H1 (cell line): ENCODE data around the gene TOM1. TPM values are rescaled to one million over a fixed set of nuclear protein-coding genes. Genes with fewer than 3 reads are reported as not detected.

Experiments
- CTCF ChIA-PET: fragments of 300-600 bp; sonication (Branson Sonifier 250); formaldehyde crosslinking; loops from one replicate; lab custom pipeline; 2021; ENCODE audit not compliant: partially characterized antibody; lab: Charles Lee
- POLR2A ChIA-PET: fragments of 300-600 bp; sonication (Branson Sonifier 250); formaldehyde crosslinking; loops from one replicate; lab custom pipeline; 2021; ENCODE audit warnings: inconsistent platforms; ENCODE audit not compliant: partially characterized antibody; lab: Charles Lee
- DNase-seq, 2 experiments: peaks; one replicate each; pipeline versions ENCODE4 v3.0.0 to v3.0.0-alpha.2; 2010 to 2022; ENCODE audit warnings: low spot score in 2 of 2, low read depth in 1 of 2, mixed read lengths in 1 of 2
- FAIRE-seq: peaks from 2 replicates; lab custom pipeline; 2011; peaks lifted over from hg19 to GRCh38; lab: Jason Lieb, UNC
- H2AFZ ChIP-seq: 2 replicates; pipeline ENCODE4 v1.8.1; 2012; ENCODE audit warnings: low read length, inconsistent platforms
- H2AK5ac ChIP-seq: 2 replicates; pipeline ENCODE4 v1.6.1; 2013; ENCODE audit warnings: low read depth, low read length
- H2BK120ac ChIP-seq: replicated peaks from 2 replicates; pipeline ENCODE3; 2013; ENCODE audit warnings: low read depth, low read length, inconsistent platforms
- H2BK12ac ChIP-seq: 2 replicates; pipeline ENCODE4 v1.6.1; 2013; ENCODE audit warnings: low read depth, low read length
- H2BK15ac ChIP-seq: 2 replicates; pipeline ENCODE4 v1.6.1; 2013; ENCODE audit warnings: low read length
- H2BK20ac ChIP-seq: 2 replicates; pipeline ENCODE4 v1.6.1; 2013; ENCODE audit warnings: low read length
- H2BK5ac ChIP-seq: 2 replicates; pipeline ENCODE4 v1.6.1; 2013; ENCODE audit warnings: low read depth, low read length
- H3K14ac ChIP-seq: 2 replicates; pipeline ENCODE4 v1.6.1; 2013; ENCODE audit warnings: inconsistent platforms; ENCODE audit not compliant: insufficient read length
- H3K18ac ChIP-seq: 2 replicates; pipeline ENCODE4 v1.6.1; 2013; ENCODE audit warnings: low read length; ENCODE audit errors: extremely low read depth
- H3K23ac ChIP-seq: 2 replicates; pipeline ENCODE4 v1.6.1; 2013; ENCODE audit warnings: inconsistent platforms; ENCODE audit not compliant: insufficient read length
- H3K23me2 ChIP-seq: 2 replicates; pipeline ENCODE4 v1.6.1; 2013; ENCODE audit warnings: low read depth, low read length
- H3K27ac ChIP-seq: 2 replicates; pipeline ENCODE4 v1.6.1; 2011; ENCODE audit warnings: low read depth, low read length, inconsistent platforms
- H3K27me3 ChIP-seq, 4 experiments: replicated peaks in 1 of 4; 1 replicate in 1 of 4; 2 replicates in 3 of 4; pipeline versions ENCODE4 v1.6.1 to v1.8.1; 2011 to 2013; ENCODE audit warnings: low read length in 3 of 4, mild to moderate bottlenecking in 3 of 4, inconsistent platforms in 2 of 4, mixed read lengths in 2 of 4, moderate library complexity in 1 of 4; ENCODE audit not compliant: control insufficient read depth in 3 of 4, insufficient read depth in 3 of 4; ENCODE audit errors: extremely low read depth in 1 of 4
- H3K36me3 ChIP-seq, 4 experiments: 2 replicates each; pipeline versions ENCODE4 v1.6.1 to v1.8.1; 2011 to 2013; ENCODE audit warnings: mild to moderate bottlenecking in 4 of 4, low read length in 3 of 4, moderate library complexity in 2 of 4, control low read depth in 1 of 4, inconsistent platforms in 1 of 4; ENCODE audit not compliant: insufficient read depth in 4 of 4, control insufficient read depth in 2 of 4
- H3K4ac ChIP-seq: replicated peaks from 2 replicates; pipeline ENCODE3; 2013; ENCODE audit warnings: low read length, low read depth, mixed read lengths, inconsistent platforms; ENCODE audit not compliant: insufficient read length
- H3K4me1 ChIP-seq, 4 experiments: replicated peaks in 1 of 4; 1 replicate in 1 of 4; 2 replicates in 3 of 4; pipeline versions ENCODE4 v1.6.1 to v1.8.1; 2011 to 2013; ENCODE audit warnings: low read length in 3 of 4, inconsistent platforms in 2 of 4, mixed read lengths in 1 of 4; ENCODE audit not compliant: insufficient read depth in 4 of 4, control insufficient read depth in 3 of 4
- H3K4me2 ChIP-seq, 2 experiments: 2 replicates each; pipeline versions ENCODE4 v1.6.1 to v1.8.1; 2011 to 2013; ENCODE audit warnings: low read depth in 2 of 2, low read length in 2 of 2, control low read depth in 1 of 2, inconsistent platforms in 1 of 2, mild to moderate bottlenecking in 1 of 2; ENCODE audit not compliant: insufficient read depth in 1 of 2
- H3K4me3 ChIP-seq, 4 experiments: fragments of 200-600, 300-600 bp in 1 of 4; sonication (generic), shearing (Covaris generic), sonication (Bioruptor Twin) in 1 of 4; 2 replicates each; pipeline versions ENCODE4 v1.5.1 to v1.8.1; 2011 to 2016; ENCODE audit warnings: low read length in 4 of 4, low read depth in 3 of 4, control low read depth in 2 of 4, inconsistent platforms in 2 of 4, mild to moderate bottlenecking in 2 of 4, mixed read lengths in 1 of 4, moderate library complexity in 1 of 4; ENCODE audit not compliant: insufficient read depth in 2 of 4; ENCODE audit errors: extremely low read depth in 1 of 4
- H3K56ac ChIP-seq: replicated peaks from 2 replicates; pipeline ENCODE3; 2013; ENCODE audit warnings: low read depth, mild to moderate bottlenecking, mixed read lengths, low read length, inconsistent platforms; ENCODE audit not compliant: insufficient read length
- H3K79me1 ChIP-seq: 2 replicates; pipeline ENCODE4 v1.6.1; 2013; ENCODE audit warnings: low read depth, low read length, control low read depth
- H3K79me2 ChIP-seq, 2 experiments: 2 replicates each; pipeline versions ENCODE4 v1.6.1 to v1.8.1; 2012 to 2013; ENCODE audit warnings: low read length in 2 of 2, mild to moderate bottlenecking in 2 of 2, inconsistent platforms in 1 of 2; ENCODE audit not compliant: insufficient read depth in 2 of 2, control insufficient read depth in 1 of 2
- H3K9ac ChIP-seq, 4 experiments: replicated peaks in 1 of 4; 1 replicate in 1 of 4; 2 replicates in 3 of 4; pipeline versions ENCODE4 v1.6.1 to v1.8.1; 2011 to 2013; ENCODE audit warnings: low read depth in 3 of 4, low read length in 3 of 4, control low read depth in 2 of 4, mild to moderate bottlenecking in 2 of 4, moderate library complexity in 2 of 4, inconsistent platforms in 1 of 4; ENCODE audit errors: extremely low read depth in 1 of 4
- H3K9me3 ChIP-seq, 2 experiments: 2 replicates each; pipeline versions ENCODE4 v1.6.1 to v1.8.1; 2012 to 2013; ENCODE audit warnings: mild to moderate bottlenecking in 2 of 2, moderate library complexity in 2 of 2, control low read depth in 1 of 2, inconsistent platforms in 1 of 2, low read depth in 1 of 2, low read length in 1 of 2, mixed read lengths in 1 of 2; ENCODE audit not compliant: insufficient read depth in 2 of 2
- H4K20me1 ChIP-seq, 2 experiments: replicated peaks in 1 of 2; 2 replicates each; pipeline versions ENCODE3 to v1.8.1; 2011 to 2013; ENCODE audit warnings: inconsistent platforms in 2 of 2, low read length in 2 of 2, mild to moderate bottlenecking in 1 of 2; ENCODE audit not compliant: insufficient read depth in 2 of 2, control insufficient read depth in 1 of 2
- H4K5ac ChIP-seq: 2 replicates; pipeline ENCODE4 v1.6.1; 2013; ENCODE audit warnings: low read length, low read depth, mixed read lengths, inconsistent platforms; ENCODE audit not compliant: insufficient read length
- H4K8ac ChIP-seq: 2 replicates; pipeline ENCODE4 v1.8.0; 2013; ENCODE audit warnings: mild to moderate bottlenecking, moderate library complexity, low read length, inconsistent platforms; ENCODE audit not compliant: insufficient read depth; ENCODE audit errors: extremely low read depth
- H4K91ac ChIP-seq: replicated peaks from 2 replicates; pipeline ENCODE3; 2013; ENCODE audit warnings: low read length, mixed read lengths, inconsistent platforms; ENCODE audit not compliant: insufficient read length
- WGBS, 2 experiments: shearing (Covaris generic) in 1 of 2; methylation state at CpG; one replicate each; pipeline versions ENCODE4 v1.1.6 to v1.1.7; 2013 to 2015; ENCODE audit warnings: low lambda C conversion rate in 2 of 2, mixed read lengths in 2 of 2, inconsistent platforms in 1 of 2, low coverage in 1 of 2, missing lambda C conversion rate in 1 of 2; ENCODE audit not compliant: insufficient replicate concordance in 2 of 2, insufficient coverage in 1 of 2, insufficient read length in 1 of 2; ENCODE audit errors: extremely low coverage in 1 of 2, missing lambda C conversion rate in 1 of 2; 5-methylcytosine and 5-hydroxymethylcytosine counted together
- polyA plus RNA-seq, 7 experiments: library from polyadenylated mRNA; depleted of rRNA in 3 of 7; stranded (reverse) in 5 of 7; unstranded in 2 of 7; fragments of >200 nt in 5 of 7; fragments of 200-250 nt in 2 of 7; gene quantifications; 1 replicate in 5 of 7; 2 replicates in 1 of 7; 4 replicates in 1 of 7; pipeline versions ENCODE4 v1.2.1 to v1.2.3, GENCODE V29; 2011 to 2013; ENCODE audit warnings: missing spikeins in 2 of 7, mixed read lengths in 2 of 7
- total RNA-seq: library from RNA; stranded (reverse); fragmentation: NEBNext Ultra II Directional; extraction: Animal tissue kit (Norgen Biotek cat#: 25700); gene quantifications from 2 replicates; pipeline ENCODE4 v1.2.1, GENCODE V29; 2021

Gene TOM1
- total and polyA plus RNA-seq, 2 of the 8 experiments (the other 6 are each of a cell fraction or from before 2014, with no cell fraction given), result 25.1 to 39.2 TPM

- Histone ChIP-seq H3K56ac (no peak overlapping the region), H3K18ac (no peak overlapping the region), H3K23me2 (no peaks in the 10 kb centered on the region), H2AK5ac (no peak overlapping the region), H2BK5ac (no peak overlapping the region), H3K14ac (no peak overlapping the region), H3K9ac (no peak overlapping the region), H3K79me2 (no peaks in the 10 kb centered on the region), H3K79me1 (peaks cover 4% of the 10 kb centered on the region), H2AFZ (no peak overlapping the region), H3K4me2 (no peak overlapping the region), H3K27me3 (no peaks in the 10 kb centered on the region), H4K20me1 (peaks cover 0 to 4% of the 10 kb centered on the region in 2 experiments), H2BK20ac (no peak overlapping the region), H3K23ac (no peak overlapping the region), H3K27ac (no peak overlapping the region), H3K4ac (no peak overlapping the region), H3K4me1 (peaks cover 0 to 2% (median 0%) of the 10 kb centered on the region in 4 experiments; a peak in 1 of 7 replicates), H3K9me3 (no peaks in the 10 kb centered on the region), H4K5ac (no peak overlapping the region), H3K36me3 (no peaks in the 10 kb centered on the region), H3K4me3 (no peak overlapping the region), H4K91ac (no peak overlapping the region), H2BK15ac (no peak overlapping the region), H2BK12ac (no peak overlapping the region), H4K8ac (no peak overlapping the region), H2BK120ac (no peak overlapping the region)
- ChIA-PET POLR2A (interaction anchor here (1.5 kb wide), 1 partner anchor 9 kb away, joined by 4 read pairs; the partner anchor contains the start of gene TOM1), CTCF (no interaction called here)
- DNase-seq (no peak), FAIRE-seq (no peak)
- WGBS, 2 experiments, result 91% methylated on average over 6 of the region's 6 CpGs; no CpG with 5 or more reads in 1 of the 2 experiments
These were observed 8.9 kb downstream of the TOM1 start for GRCh38 chr22:35308480-35309021.
